T follicular helper cell (primary cell): ENCODE data around the gene UROS.

Experiments
- DNase-seq: peaks from one replicate; pipeline ENCODE4 v3.0.0-alpha.2; 2020; ENCODE audit warnings: low read depth

Gene UROS

GRCh38 chr10:125836746-125837145 lies 13.7 kb upstream of the UROS start:
- no peak for DNase-seq

- no peak for DNase-seq
These were observed 5.3 kb upstream of the UROS start for GRCh38 chr10:125828311-125828710.

- DNase-seq = no peak
These were observed 4.1 kb upstream of the UROS start for GRCh38 chr10:125827133-125827532.

DNA sequence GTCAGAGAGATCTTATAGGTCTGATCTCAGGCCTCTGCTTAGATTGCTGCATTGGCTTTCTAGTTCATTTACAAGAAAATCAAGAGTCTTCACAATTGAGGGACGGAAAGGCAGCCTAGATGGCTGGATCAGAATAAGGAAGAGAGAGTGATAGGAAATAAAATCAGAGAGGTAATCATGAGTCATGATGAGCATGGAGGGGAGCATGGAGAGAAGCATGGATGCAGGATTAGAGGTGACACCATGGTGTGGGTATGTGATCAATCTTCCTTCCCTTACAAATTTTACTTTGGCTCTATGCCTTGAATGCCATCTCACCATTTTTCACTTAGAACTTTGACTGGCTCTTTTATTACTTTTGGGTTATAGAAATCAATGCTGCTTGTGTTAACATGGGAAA lies 1.7 kb upstream of the UROS start:
- no peak for DNase-seq

DNA sequence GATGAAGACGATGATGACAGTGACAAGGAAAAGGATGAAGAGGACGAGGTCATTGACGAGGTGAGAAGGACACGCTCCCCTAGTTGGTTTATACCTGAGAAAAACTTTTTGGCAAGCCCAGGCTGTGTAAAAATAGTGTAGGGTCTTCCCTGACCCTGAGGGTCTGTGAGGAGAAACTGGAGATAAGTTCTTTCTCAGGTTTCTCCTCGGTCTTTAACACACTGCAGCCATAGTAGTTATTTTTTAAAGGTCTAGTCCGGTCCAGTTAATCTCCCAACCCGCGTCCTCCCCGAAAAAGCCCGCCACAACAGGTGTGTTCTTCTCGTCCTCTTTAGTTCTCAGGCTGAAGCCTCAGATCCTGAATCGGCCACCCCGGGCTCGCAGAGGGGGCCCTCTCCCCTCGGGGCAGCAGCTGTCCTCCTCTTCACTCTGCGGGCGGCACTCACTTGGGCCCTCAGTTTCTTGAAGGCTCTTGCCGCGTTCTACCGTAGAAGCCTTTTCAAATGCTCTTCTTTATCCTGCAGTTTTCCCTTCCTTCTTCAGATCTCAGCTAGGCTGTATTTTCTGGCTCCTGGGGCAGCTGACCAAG lies 699 bp upstream of the UROS start:
- DNase-seq = no peak

DNA sequence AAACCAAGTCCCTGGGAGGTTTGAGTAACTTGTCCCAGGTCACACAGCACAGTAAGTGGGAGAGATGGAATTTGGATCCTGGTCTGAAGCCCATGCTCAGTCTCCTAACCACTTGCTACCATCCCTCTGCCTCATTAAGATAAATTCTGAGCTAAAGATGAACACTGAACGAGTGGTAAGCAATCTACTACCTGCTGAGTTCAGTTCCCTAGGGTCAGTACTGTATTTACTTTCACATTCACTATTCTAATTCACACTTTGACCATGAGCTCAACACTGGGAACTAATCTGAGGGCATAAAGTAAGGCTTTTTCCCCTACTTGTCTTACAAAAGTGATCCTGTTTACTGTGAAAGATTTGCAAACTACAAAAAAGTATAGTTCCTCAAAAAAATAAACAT lies 2.4 kb downstream of the UROS start:
- DNase-seq = no peak

GRCh38 chr10:125817337-125817946 lies 5.6 kb downstream of the UROS start:
- no peak for DNase-seq

GRCh38 chr10:125816548-125816947 lies 6.5 kb downstream of the UROS start:
- no peak for DNase-seq

DNA sequence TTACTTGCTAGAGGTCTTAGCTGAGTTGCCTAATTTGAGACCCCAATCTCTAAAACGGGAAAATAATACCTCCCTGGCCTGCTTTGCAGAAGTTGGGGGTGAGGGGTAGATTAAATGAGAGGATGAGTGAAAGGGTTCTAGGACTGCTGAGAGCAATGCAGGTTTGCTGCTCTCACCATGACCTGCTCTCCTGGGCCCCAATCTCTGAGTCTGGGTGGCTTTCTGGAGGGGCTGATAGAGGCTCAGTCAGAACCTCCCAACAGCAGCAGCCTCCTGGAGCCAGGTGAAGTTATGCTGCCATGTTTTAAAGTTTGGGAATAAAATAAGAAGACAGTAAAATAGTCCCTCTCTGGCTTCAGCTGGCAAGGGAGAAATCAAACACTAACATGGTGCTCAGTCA lies 7.3 kb downstream of the UROS start:
- no peak for DNase-seq

DNA sequence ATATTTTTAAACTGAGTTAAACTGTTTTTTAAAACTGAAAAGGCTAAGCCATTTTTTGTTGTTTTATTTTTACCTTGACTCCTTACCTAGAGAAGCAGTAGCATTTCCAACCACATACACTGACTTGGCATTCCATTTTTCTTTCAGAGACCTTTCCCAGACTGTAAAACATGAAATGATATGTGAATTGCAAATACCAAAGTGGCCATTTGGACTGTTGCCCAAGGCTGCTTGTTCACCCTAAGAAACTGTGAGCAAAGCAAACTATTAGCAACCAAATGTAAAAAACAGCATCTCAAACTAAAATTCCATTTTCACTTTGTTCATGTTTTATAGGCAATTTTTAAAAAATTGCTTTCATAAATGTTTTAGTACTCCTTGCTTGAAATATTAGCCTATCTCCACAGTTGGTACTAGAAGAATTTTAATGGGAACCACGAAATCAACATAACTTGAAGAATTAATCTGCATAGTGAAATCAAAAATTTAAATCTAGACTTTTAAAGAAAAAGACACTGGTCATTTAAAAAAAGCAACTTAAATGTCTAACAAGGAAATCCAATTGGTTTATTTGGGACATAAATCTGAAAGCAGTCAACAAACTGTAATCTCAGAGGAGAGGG lies 10.8 kb downstream of the UROS start:
- no peak for DNase-seq

DNA sequence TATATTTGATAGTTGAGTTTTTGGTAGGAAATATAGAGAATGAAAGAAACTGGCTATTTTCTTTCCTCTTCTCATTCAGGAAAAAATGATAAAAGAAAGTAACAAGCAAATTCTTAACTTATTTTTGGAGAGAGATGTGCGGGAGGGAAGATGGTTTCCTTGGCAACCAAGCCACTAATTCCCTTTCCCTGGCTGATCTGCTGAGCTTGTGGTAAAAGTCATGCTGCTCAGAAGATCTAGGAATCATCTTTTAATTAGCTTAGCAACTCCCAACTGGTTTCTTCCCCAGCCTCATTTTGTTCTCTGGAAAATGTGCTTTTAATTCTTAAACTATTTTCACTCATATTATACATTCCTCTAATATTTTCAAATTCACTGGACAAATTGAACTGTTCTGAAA lies 11.8 kb downstream of the UROS start:
- no peak for DNase-seq

DNA sequence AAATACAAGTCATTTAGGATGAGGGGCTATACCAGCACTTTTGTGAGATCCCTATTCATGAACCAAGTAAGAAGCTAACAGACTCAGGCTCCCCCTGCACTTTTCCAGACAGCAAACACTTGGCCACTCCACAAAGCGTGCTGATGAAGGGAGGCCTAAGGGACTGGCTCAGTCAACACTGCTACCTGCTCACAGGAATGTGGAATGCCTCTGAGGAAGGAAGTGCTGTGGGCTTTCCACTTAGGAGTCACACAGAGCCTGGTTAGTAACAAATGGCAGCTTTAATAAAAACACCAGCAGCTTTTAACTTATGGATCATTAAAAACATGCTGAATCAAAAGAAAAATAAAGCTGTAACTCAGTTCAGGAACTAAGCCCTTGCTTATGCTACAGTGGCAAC lies 15.0 kb downstream of the UROS start:
- no peak for DNase-seq

GRCh38 chr10:125802739-125803138 lies 20.3 kb downstream of the UROS start:
- DNase-seq = no peak

GRCh38 chr10:125802131-125802530 lies 20.9 kb downstream of the UROS start:
- no peak for DNase-seq

GRCh38 chr10:125801574-125801973 lies 21.5 kb downstream of the UROS start:
- no peak for DNase-seq

DNA sequence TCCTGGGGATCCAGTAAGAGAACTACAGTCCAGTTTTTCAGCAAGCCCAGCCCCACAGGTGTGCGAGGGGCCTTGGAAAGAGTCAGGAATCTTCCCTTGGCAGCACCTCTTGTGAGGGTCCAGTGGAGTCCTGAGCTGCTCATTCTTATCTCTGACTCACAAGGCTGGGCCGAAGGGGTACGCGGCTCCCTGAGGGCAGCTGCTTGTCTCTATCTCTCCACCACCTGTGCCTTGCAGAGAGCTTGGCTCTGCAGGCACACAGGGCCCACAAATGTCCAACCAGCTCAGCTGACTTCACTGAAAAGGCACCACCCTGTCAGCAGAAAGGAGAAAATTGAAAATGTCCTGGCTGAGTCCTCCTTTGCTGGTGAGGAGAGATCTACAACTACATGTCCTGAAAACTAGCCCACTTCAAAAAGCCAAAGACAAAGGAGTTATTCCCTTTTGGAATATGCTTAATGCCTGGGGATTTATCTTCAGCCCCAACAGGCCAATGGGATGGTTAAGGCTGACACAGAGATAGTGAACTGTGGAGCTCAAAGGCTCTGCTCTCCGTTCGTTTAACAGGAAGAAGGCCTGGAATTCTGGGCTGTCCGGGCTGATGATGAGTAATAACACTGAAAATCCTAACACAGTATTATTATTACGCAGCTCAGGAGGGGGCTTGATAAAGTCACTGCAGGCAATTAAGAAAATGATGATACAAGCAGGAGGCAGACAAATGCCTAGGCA lies 23.4 kb downstream of the UROS start:
- DNase-seq = no peak

DNA sequence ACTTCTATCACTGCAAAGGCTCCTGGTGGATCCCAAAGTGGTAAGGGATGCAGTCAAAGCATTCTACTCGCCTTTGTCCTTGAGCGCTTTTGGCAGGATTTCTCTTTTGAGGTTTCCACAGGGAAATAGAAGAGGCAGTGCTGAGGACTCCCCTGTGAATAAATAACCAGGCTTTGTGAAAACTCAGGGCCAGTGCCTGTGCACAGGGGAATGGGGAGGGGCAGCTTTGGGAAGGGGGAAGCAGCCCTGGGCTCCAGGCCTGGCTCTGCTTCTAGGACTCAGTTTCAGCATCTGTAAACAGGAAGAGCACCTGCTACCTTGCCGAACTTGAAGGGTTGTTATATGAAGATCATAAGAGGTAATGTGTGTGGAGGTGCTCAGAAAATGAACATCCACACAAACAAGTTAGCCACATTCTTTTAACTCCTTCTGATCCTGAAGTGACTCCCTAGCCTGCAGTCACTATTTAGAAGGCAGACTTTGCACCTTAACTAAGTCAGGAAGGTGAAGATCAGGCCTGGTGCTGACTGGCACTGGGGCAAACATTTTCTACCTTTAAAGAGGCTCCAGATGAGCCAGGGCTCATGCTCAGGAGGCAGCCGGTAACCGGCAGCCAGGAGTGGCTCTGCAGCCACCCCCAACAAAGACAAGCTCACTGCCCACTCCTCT lies 24.9 kb downstream of the UROS start:
- no peak for DNase-seq

- no peak for DNase-seq
These were observed 25.6 kb downstream of the UROS start for GRCh38 chr10:125797424-125797823.

DNA sequence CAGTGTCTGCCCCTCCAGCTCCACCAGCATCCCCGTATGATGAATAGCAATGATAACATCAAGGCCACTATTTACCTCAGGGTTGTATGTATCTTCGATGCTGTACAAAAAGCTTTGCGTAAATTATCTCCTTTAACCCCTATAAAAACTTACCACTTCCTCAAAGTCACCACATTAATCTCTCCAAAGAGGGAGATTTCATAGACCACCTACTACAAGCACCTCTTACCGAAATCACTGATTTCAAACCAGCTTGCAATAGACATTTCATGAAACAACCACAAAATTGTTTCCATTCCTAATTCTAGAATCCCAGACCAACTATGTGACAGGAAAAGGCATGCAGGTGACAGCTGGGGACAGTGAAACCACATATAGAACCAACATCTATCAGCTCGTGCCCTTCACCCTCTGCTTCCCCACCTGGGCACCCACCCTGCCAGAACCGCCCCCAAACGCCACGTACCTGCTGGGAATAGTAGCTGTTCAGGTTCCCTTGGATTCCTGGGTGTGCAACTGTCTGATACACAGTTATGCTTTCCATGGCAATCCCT lies 27.3 kb downstream of the UROS start:
- DNase-seq = no peak

DNA sequence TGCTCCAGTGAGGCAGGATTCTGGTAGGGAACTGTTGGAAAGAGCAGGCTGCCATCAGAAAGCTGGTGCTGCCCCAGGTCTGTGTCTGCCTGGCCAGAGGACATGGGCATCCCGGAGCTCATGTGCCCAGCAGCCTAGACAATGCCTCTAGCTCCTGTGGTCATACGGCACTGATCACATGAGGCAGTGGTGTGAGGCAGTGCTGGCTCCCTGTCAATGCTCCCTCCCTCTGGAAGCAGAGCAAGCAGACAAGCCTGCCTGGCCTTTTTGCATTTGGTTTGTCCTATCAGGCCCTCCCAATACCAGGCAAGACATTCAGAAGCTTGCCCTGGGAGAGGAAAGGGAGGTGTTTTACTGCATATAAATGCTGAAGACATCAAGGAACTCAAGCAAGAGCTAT lies 27.9 kb downstream of the UROS start:
- no peak for DNase-seq

DNA sequence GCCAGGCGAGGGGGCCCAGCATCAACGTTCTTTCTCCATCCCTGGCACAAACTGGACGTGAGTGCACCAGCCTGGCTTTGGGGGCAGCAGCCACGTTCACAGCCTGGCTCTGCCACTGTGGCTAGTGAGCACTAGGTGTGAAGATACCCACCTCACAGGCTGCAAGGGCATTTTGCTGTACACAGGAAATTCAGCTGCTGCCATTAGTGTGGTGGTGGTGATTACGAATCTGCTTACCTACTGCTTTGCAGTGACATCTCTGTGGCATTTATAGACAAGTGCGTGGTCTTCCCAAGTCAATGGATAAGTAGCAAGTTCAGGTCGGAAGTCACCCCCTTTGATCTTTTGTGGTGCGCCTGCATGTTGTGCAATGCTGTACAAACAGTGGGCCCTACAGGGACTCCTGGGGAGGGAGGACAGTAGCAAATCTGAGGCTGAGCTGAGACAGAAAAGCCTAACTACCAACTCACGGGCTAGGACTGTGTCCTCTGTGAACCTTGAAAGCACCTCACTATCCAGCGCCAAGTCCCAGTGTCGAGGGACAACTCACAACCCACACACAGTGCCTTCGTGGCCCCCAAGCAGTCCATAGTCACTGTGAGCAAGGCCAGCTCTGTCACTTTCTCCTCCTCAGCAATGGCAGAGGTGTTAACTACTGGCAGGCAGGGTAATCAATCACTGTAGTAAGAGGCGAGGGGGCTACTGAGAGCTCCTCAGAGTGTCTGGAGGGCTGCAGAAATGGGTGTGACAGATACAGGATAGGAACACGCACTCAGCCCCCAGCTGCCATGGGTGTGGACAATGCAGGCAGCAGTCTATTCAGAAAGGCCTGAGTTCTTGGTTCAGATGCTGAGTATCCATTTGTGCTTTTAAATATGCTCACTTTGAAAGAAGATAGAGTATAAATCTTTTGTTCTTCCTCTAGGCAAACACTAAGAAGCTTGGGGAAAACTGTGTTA lies 30.4 kb downstream of the UROS start:
- no peak for DNase-seq
